HG03354 (cell line): ENCODE results near the gene ZCCHC7.
"Not testable (repeated sequence)": the region's sequence is repeated elsewhere in the genome, so short reads cannot be mapped to it uniquely, and the experiment has no call there.

Source experiments
- ATAC-seq: cut with Tn5 transposase; IDR thresholded peaks from one replicate; pipeline ENCODE4 v1.9.1; 2021; ENCODE audit warnings: mild to moderate bottlenecking; ENCODE audit not compliant: unreplicated experiment, poor library complexity, severe bottlenecking

The ZCCHC7 gene

GRCh38 chr9:37164335-37164734 is 44.0 kb downstream of the ZCCHC7 start:
- not testable (repeated sequence) for ATAC-seq

- no peak for ATAC-seq
Measured at GRCh38 chr9:37165644-37166043, 45.3 kb downstream of the ZCCHC7 start.

GRCh38 chr9:37167456-37168047 is 47.2 kb downstream of the ZCCHC7 start:
- ATAC-seq: no peak

GRCh38 chr9:37172557-37172956 is 52.2 kb downstream of the ZCCHC7 start:
- no peak for ATAC-seq

GRCh38 chr9:37174247-37174646 is 53.9 kb downstream of the ZCCHC7 start:
- no peak for ATAC-seq

GRCh38 chr9:37178742-37179141 is 58.4 kb downstream of the ZCCHC7 start:
- no peak for ATAC-seq

GRCh38 chr9:37179576-37179975 is 59.2 kb downstream of the ZCCHC7 start:
- ATAC-seq: no peak

GRCh38 chr9:37180138-37180537 is 59.8 kb downstream of the ZCCHC7 start:
- no peak for ATAC-seq

GRCh38 chr9:37182718-37183117 is 62.3 kb downstream of the ZCCHC7 start:
- no peak for ATAC-seq

- no peak for ATAC-seq
Measured at GRCh38 chr9:37184905-37185867, 64.8 kb downstream of the ZCCHC7 start.

GRCh38 chr9:37187292-37187691 is 66.9 kb downstream of the ZCCHC7 start:
- ATAC-seq: peak; percentile 51

GRCh38 chr9:37187713-37188439 is 67.5 kb downstream of the ZCCHC7 start:
- ATAC-seq: peak; percentile 79

GRCh38 chr9:37190739-37191138 is 70.4 kb downstream of the ZCCHC7 start:
- ATAC-seq: not testable (repeated sequence)

GRCh38 chr9:37191403-37192089 is 71.2 kb downstream of the ZCCHC7 start:
- no peak for ATAC-seq

GRCh38 chr9:37192803-37193202 is 72.4 kb downstream of the ZCCHC7 start:
- no peak for ATAC-seq

- ATAC-seq: peak; percentile 58
Measured at GRCh38 chr9:37197158-37198038, 77.0 kb downstream of the ZCCHC7 start.

- ATAC-seq: peak; percentile 9
Measured at GRCh38 chr9:37198039-37198729, 77.8 kb downstream of the ZCCHC7 start.

- ATAC-seq: peak; percentile 50
Measured at GRCh38 chr9:37198831-37199230, 78.5 kb downstream of the ZCCHC7 start.
